ENCODE measurements around the gene B4GALT6. TPM values are rescaled to one million over a fixed set of nuclear protein-coding genes. Genes with fewer than 3 reads are reported as not detected.

Gene B4GALT6
- total RNA-seq, 2 donors from 2014 or later = 0.52 to 0.66 TPM

DNA sequence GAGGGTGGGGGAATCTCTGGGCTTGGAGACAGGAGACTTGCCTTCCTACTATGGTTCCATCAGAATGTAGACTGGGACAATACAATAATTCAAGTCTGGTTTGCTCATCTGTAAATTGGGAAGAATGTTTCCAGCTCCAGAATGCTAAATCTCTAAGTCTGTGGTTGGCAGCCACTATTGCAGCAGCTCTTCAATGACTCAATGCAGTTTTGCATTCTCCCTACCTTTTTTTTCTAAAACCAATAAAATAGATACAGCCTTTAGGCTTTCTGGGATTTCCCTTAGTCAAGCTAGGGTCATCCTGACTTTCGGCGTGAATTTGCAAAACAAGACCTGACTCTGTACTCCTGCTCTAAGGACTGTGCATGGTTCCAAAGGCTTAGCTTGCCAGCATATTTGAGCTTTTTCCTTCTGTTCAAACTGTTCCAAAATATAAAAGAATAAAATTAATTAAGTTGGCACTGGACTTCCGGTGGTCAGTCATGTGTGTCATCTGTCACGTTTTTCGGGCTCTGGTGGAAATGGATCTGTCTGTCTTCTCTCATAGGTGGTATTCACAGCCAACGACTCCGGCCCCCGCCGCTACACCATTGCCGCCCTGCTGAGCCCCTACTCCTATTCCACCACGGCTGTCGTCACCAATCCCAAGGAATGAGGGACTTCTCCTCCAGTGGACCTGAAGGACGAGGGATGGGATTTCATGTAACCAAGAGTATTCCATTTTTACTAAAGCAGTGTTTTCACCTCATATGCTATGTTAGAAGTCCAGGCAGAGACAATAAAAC is 86.2 kb downstream of the B4GALT6 start:
- no peak overlapping the region for H3K27ac ChIP-seq
- no peaks in the 10 kb centered on the region for H3K36me3 ChIP-seq (replicated peaks in 1 of 2; ENCODE audit: insufficient read depth in 1 of 2, low read depth in 2 of 2)
- no peak for DNase-seq
- H3K4me1 ChIP-seq = no peaks in the 10 kb centered on the region
- TF ChIP-seq POLR2A (IDR thresholded peaks at IDR 0.05) = no peak
- no peaks in the 10 kb centered on the region for H3K27me3 ChIP-seq
- no peak overlapping the region for H3K4me3 ChIP-seq
- no peak for ATAC-seq
- no peaks in the 10 kb centered on the region for H3K9me3 ChIP-seq
- 92 to 93% methylated on average over 13 of the region's 13 CpGs for WGBS, 2 donors
- intact Hi-C loops (cut with DNase I) = no loop called here

DNA sequence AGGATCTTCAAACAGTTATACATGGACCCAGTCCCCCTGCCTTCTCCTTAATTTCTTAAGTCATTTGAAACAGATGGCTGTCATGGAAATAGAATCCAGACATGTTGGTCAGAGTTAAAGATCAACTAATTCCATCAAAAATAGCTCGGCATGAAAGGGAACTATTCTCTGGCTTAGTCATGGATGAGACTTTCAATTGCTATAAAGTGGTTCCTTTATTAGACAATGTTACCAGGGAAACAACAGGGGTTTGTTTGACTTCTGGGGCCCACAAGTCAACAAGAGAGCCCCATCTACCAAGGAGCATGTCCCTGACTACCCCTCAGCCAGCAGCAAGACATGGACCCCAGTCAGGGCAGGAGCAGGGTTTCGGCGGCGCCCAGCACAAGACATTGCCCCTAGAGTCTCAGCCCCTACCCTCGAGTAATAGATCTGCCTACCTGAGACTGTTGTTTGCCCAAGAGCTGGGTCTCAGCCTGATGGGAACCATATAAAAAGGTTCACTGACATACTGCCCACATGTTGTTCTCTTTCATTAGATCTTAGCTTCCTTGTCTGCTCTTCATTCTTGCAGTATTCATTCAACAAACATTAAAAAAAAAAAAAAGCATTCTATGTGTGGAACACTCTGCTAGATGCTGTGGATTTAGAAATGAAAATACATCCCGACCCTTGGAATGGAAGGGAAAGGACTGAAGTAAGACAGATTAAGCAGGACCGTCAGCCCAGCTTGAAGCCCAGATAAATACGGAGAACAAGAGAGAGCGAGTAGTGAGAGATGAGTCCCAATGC is 88.1 kb downstream of the B4GALT6 start:
- Histone ChIP-seq H3K9me3 (no peaks in the 10 kb centered on the region), H3K27me3 (no peaks in the 10 kb centered on the region), H3K36me3 (replicated peaks in 1 of 2; ENCODE audit: insufficient read depth in 1 of 2, low read depth in 2 of 2) (no peaks in the 10 kb centered on the region), H3K4me3 (no peak overlapping the region), H3K27ac (no peak overlapping the region), H3K4me1 (peaks cover 8% of the 10 kb centered on the region)
- no peak for ATAC-seq
- DNase-seq = no peak
- intact Hi-C loops (cut with DNase I) = no loop called here
- TF ChIP-seq CTCF (IDR thresholded peaks at IDR 0.05) (no peak), POLR2A (IDR thresholded peaks at IDR 0.05) (no peak)
- 80 to 83% methylated on average over 9 of the region's 9 CpGs for WGBS, 2 donors

GRCh38 chr18:31595121-31595771 is 89.1 kb downstream of the B4GALT6 start:
- intact Hi-C loops (cut with DNase I) = no loop called here
- H3K4me1 ChIP-seq = peaks cover 15% of the 10 kb centered on the region
- H3K9me3 ChIP-seq = no peaks in the 10 kb centered on the region
- TF ChIP-seq CTCF (IDR thresholded peaks at IDR 0.05) = no peak
- no peak for TF ChIP-seq POLR2A (IDR thresholded peaks at IDR 0.05)
- WGBS, 2 donors = 87 to 90% methylated on average over 5 of the region's 5 CpGs
- ATAC-seq (no peak), DNase-seq (no peak)
- no peaks in the 10 kb centered on the region for H3K36me3 ChIP-seq (replicated peaks in 1 of 2; ENCODE audit: insufficient read depth in 1 of 2, low read depth in 2 of 2)
- no peak overlapping the region for H3K4me3 ChIP-seq
- no peaks in the 10 kb centered on the region for H3K27me3 ChIP-seq
- no peak overlapping the region for H3K27ac ChIP-seq

DNA sequence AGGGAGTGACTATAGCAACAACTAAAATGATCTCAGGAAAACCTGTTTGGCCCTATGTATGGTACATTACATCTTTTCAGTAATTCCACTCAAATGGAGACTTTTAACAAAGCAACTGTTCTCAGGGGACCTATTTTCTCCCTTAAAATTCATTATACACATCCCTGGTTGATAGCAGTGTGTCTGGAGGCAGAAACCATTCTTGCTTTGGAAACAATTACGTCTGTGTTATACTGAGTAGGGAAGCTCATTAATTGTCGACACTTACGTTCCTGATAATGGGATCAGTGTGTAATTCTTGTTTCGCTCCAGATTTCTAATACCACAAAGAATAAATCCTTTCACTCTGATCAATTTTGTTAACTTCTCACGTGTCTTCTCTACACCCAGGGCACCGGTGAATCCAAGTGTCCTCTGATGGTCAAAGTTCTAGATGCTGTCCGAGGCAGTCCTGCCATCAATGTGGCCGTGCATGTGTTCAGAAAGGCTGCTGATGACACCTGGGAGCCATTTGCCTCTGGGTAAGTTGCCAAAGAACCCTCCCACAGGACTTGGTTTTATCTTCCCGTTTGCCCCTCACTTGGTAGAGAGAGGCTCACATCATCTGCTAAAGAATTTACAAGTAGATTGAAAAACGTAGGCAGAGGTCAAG is 91.7 kb downstream of the B4GALT6 start:
- Histone ChIP-seq H3K4me3 (no peak overlapping the region), H3K27me3 (no peaks in the 10 kb centered on the region), H3K9me3 (no peaks in the 10 kb centered on the region), H3K4me1 (peaks cover 15% of the 10 kb centered on the region), H3K36me3 (replicated peaks in 1 of 2; ENCODE audit: insufficient read depth in 1 of 2, low read depth in 2 of 2) (no peaks in the 10 kb centered on the region), H3K27ac (no peak overlapping the region)
- WGBS, 2 donors = 85 to 88% methylated on average over 10 of the region's 10 CpGs
- ATAC-seq (no peak), DNase-seq (no peak)
- intact Hi-C loops (cut with DNase I) = no loop called here
- TF ChIP-seq CTCF (IDR thresholded peaks at IDR 0.05) (no peak), POLR2A (IDR thresholded peaks at IDR 0.05) (no peak)

GRCh38 chr18:31591628-31592027 is 92.8 kb downstream of the B4GALT6 start, which contains the start of gene TTR:
Gene TTR (plus strand): TSS chr18:31591877. CDS start chr18:31591903, 26 bp downstream.
- intact Hi-C loops (cut with DNase I) = no loop called here
- DNase-seq = peak in 2 of 4 donors; percentile 22 to 24
- no peak for TF ChIP-seq CTCF (IDR thresholded peaks at IDR 0.05)
- TF ChIP-seq POLR2A (IDR thresholded peaks at IDR 0.05) = peak in 1 of 3 donors; percentile 36
- H3K36me3 ChIP-seq (replicated peaks in 1 of 2; ENCODE audit: insufficient read depth in 1 of 2, low read depth in 2 of 2) = no peaks in the 10 kb centered on the region
- 26 to 34% methylated on average over 5 of the region's 5 CpGs for WGBS, 2 donors
- H3K4me3 ChIP-seq = no peak within 1 kb of the TSS
- H3K27me3 ChIP-seq = no peaks in the 10 kb centered on the region
- peak; percentile 63 for ATAC-seq
- no peak within 1 kb of the TSS for H3K27ac ChIP-seq
- no peaks in the 10 kb centered on the region for H3K9me3 ChIP-seq
- H3K4me1 ChIP-seq = peaks cover 15% of the 10 kb centered on the region

Data from body of pancreas (tissue), 4 donors.